K562 (cell line): ENCODE results near the gene ERAP2. TPM values are rescaled to one million over a fixed set of nuclear protein-coding genes. Genes with fewer than 3 reads are reported as not detected.

Source experiments
- ATF3 ChIP-seq, 2 experiments: fragments of 450-650 bp in 1 of 2; sonication (generic) in 1 of 2; formaldehyde crosslinking in 1 of 2; IDR thresholded peaks in 1 of 2; conservative IDR thresholded peaks in 1 of 2; 2 replicates each; pipeline versions ENCODE4 v1.6.1 to v1.8.1; 2016 to 2023; ENCODE audit warnings: mild to moderate bottlenecking in 2 of 2, moderate library complexity in 2 of 2, inconsistent platforms in 1 of 2, missing genetic modification reagents in 1 of 2
- EZH2 ChIP-seq: IDR thresholded peaks from 2 replicates; pipeline ENCODE4 v1.6.1; 2012; ENCODE audit warnings: low read depth, mild to moderate bottlenecking, inconsistent platforms, low read length, borderline replicate concordance
- FOXM1 ChIP-seq, 2 experiments: fragments of 450-650 bp in 1 of 2; sonication (generic) in 1 of 2; formaldehyde crosslinking in 1 of 2; IDR thresholded peaks; 2 replicates each; pipeline versions ENCODE4 v1.6.1 to v1.9.0; 2017 to 2022; ENCODE audit warnings: low read depth in 2 of 2, mild to moderate bottlenecking in 2 of 2, missing genetic modification reagents in 1 of 2, moderate library complexity in 1 of 2
- HBP1 ChIP-seq: fragments of 450-650 bp; formaldehyde crosslinking; IDR thresholded peaks from 2 replicates; pipeline ENCODE4 v1.4.0; 2022; ENCODE audit warnings: missing genetic modification characterization
- HDAC1 ChIP-seq, 2 experiments: fragments of 450-650 bp; IDR thresholded peaks; 2 replicates each; pipeline ENCODE4 v1.6.1; 2016 to 2017; ENCODE audit warnings: inconsistent platforms in 1 of 2, mild to moderate bottlenecking in 1 of 2, moderate library complexity in 1 of 2
- HNRNPLL ChIP-seq: fragments of 200-400 bp; formaldehyde crosslinking; IDR thresholded peaks from 2 replicates; pipeline ENCODE4 v1.6.1; 2017; ENCODE audit warnings: low read length, low read depth, mild to moderate bottlenecking; ENCODE audit not compliant: poor library complexity, severe bottlenecking
- ZBTB11 ChIP-seq, 3 experiments: fragments of 200-800 bp in 1 of 3; fragments of 250-450 bp in 1 of 3; fragments of 450-650 bp in 1 of 3; sonication (Bioruptor Pico) in 1 of 3; sonication (Bioruptor generic) in 1 of 3; formaldehyde crosslinking in 1 of 3; IDR thresholded peaks; 2 replicates each; pipeline versions ENCODE4 v1.6.1 to v1.8.0; 2016 to 2022; ENCODE audit warnings: mild to moderate bottlenecking in 2 of 3, missing genetic modification characterization in 2 of 3, missing compliant biosample characterization in 1 of 3, moderate library complexity in 1 of 3
- ZNF146 ChIP-seq: IDR thresholded peaks from one replicate; pipeline ENCODE4 v1.6.1; 2018; ENCODE audit warnings: missing compliant biosample characterization; ENCODE audit not compliant: unreplicated experiment
- polyA plus RNA-seq, 8 experiments: library from polyadenylated mRNA; depleted of rRNA in 4 of 8; stranded (reverse) in 5 of 8; unstranded in 3 of 8; fragments of >200 nt; fragmentation: Nextera tagmentation in 2 of 8; fragmentation: Illumina TruSeq in 1 of 8; extraction: Ambion mirVana in 2 of 8; extraction: Trizol in 1 of 8; gene quantifications; 2 replicates each; pipeline versions ENCODE4 v1.2.1 to v1.2.3, GENCODE V29; 2011 to 2014; ENCODE audit warnings: inconsistent platforms in 1 of 8, missing spikeins in 1 of 8
- total RNA-seq, 7 experiments: library from RNA; depleted of rRNA in 6 of 7; stranded (reverse); fragments of >200 nt in 6 of 7; fragmentation: Illumina TruSeq in 2 of 7; extraction: Trizol in 2 of 7; gene quantifications; 2 replicates each; pipeline versions ENCODE4 v1.2.1 to v1.2.3, GENCODE V29; 2011 to 2021; ENCODE audit warnings: low replicate concordance in 1 of 7

The ERAP2 gene
- total and polyA plus RNA-seq, 9 of the 15 experiments (the other 6 are each of a cell fraction or from before 2014, with no cell fraction given), result 0.93 to 4.0 (median 2.1) TPM

GRCh38 chr5:96941140-96941539 is 64.8 kb downstream of the ERAP2 start (continued):
- TF ChIP-seq ZBTB11 (CRISPR knock-in tag; IDR thresholded peaks at IDR 0.05) (no peak), ATF3 (IDR thresholded peaks at IDR 0.05) (no peak), ATF3 (CRISPR knock-in tag; conservative IDR thresholded peaks at IDR 0.05) (no peak), HBP1 (CRISPR knock-in tag) (no peak), EZH2 (no peak), ZNF146 (CRISPR knock-in tag) (no peak), FOXM1 (IDR thresholded peaks at IDR 0.05; ENCODE audit: low read depth) (no peak), FOXM1 (CRISPR knock-in tag; IDR thresholded peaks at IDR 0.05; ENCODE audit: low read depth) (no peak), HNRNPLL (no peak), HDAC1 (IDR thresholded peaks at IDR 0.05) (no peak)
